Endothelial cell (in vitro differentiated cells): ENCODE data around the gene TPX2. TPM values are rescaled to one million over a fixed set of nuclear protein-coding genes. Genes with fewer than 3 reads are reported as not detected.
A peak's percentile ranks its signal among the peaks of the same experiment; 100 is the strongest.

Experiments used
- DNase-seq: peaks from one replicate; pipeline ENCODE4 v3.0.0; 2021; ENCODE audit warnings: low spot score
- H3K27ac Mint-ChIP-seq: one replicate; pipeline ENCODE4 v1.8.0; 2021; ENCODE audit warnings: mixed read lengths, inconsistent platforms; ENCODE audit not compliant: unreplicated experiment
- H3K27me3 Mint-ChIP-seq: one replicate; pipeline ENCODE4 v1.8.0; 2021; ENCODE audit warnings: mild to moderate bottlenecking, moderate library complexity, mixed read lengths, inconsistent platforms; ENCODE audit not compliant: unreplicated experiment
- H3K36me3 Mint-ChIP-seq: one replicate; pipeline ENCODE4 v1.8.0; 2021; ENCODE audit warnings: mild to moderate bottlenecking, low read depth, mixed read lengths, inconsistent platforms; ENCODE audit not compliant: unreplicated experiment
- H3K4me1 Mint-ChIP-seq: one replicate; pipeline ENCODE4 v1.8.0; 2021; ENCODE audit warnings: mild to moderate bottlenecking, mixed read lengths, inconsistent platforms; ENCODE audit not compliant: unreplicated experiment
- H3K4me3 Mint-ChIP-seq: one replicate; pipeline ENCODE4 v1.8.0; 2021; ENCODE audit warnings: mild to moderate bottlenecking, mixed read lengths, inconsistent platforms; ENCODE audit not compliant: unreplicated experiment
- H3K9me3 Mint-ChIP-seq: one replicate; pipeline ENCODE4 v1.8.0; 2021; ENCODE audit warnings: mixed read lengths, inconsistent platforms; ENCODE audit not compliant: unreplicated experiment
- total RNA-seq: library from RNA; stranded (reverse); fragmentation: NEBNext Ultra II Directional; extraction: Animal tissue kit (Norgen Biotek cat#: 25700); gene quantifications from one replicate; pipeline ENCODE4 v1.2.1, GENCODE V29; 2021; ENCODE audit not compliant: unreplicated experiment
- TF ChIP-seq, protein P1 (sequence below): fragments of 200-600 bp; sonication (generic); IDR thresholded peaks from one replicate; pipeline ENCODE4 v1.5.0; 2021; ENCODE audit warnings: antibody characterized with exemption; ENCODE audit not compliant: unreplicated experiment

Gene TPX2
- total RNA-seq, 1 donor from 2014 or later, result 27.2 TPM

DNA sequence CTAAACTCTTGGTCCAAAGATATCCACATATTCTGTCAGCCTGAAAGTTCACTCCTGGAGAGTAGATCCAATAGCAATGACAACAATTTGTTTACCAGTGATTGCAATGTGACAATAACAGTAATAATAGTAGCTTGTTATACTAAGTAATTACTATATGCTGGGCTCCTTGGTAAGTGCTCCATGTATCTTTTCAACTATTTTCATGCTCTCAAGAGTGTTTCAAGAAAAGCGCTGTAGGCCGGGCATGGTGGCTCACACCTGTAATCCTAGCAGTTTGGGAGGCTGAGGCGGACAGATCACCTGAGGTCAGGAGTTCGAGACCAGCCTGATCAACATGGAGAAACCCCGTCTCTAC lies 31.9 kb upstream of the TPX2 start:
- H3K9me3 Mint-ChIP-seq, result no peaks in the 10 kb centered on the region
- TF ChIP-seq, protein P1, sequence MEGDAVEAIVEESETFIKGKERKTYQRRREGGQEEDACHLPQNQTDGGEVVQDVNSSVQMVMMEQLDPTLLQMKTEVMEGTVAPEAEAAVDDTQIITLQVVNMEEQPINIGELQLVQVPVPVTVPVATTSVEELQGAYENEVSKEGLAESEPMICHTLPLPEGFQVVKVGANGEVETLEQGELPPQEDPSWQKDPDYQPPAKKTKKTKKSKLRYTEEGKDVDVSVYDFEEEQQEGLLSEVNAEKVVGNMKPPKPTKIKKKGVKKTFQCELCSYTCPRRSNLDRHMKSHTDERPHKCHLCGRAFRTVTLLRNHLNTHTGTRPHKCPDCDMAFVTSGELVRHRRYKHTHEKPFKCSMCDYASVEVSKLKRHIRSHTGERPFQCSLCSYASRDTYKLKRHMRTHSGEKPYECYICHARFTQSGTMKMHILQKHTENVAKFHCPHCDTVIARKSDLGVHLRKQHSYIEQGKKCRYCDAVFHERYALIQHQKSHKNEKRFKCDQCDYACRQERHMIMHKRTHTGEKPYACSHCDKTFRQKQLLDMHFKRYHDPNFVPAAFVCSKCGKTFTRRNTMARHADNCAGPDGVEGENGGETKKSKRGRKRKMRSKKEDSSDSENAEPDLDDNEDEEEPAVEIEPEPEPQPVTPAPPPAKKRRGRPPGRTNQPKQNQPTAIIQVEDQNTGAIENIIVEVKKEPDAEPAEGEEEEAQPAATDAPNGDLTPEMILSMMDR, result no peak

GRCh38 chr20:31707994-31708735 lies 30.9 kb upstream of the TPX2 start:
- TF ChIP-seq, protein P1, result no peak
- Mint-ChIP-seq H3K9me3 (no peaks in the 10 kb centered on the region), H3K4me1 (peaks cover 42% of the 10 kb centered on the region)

More for the DNA sequence above, 31.9 kb upstream of the TPX2 start:
- Mint-ChIP-seq H3K27me3 (peaks cover 1% of the 10 kb centered on the region), H3K27ac (peak overlapping the region; percentile 41), H3K4me1 (peaks cover 33% of the 10 kb centered on the region), H3K36me3 (peaks cover 25% of the 10 kb centered on the region), H3K4me3 (no peak overlapping the region)
- no peak for DNase-seq

DNA sequence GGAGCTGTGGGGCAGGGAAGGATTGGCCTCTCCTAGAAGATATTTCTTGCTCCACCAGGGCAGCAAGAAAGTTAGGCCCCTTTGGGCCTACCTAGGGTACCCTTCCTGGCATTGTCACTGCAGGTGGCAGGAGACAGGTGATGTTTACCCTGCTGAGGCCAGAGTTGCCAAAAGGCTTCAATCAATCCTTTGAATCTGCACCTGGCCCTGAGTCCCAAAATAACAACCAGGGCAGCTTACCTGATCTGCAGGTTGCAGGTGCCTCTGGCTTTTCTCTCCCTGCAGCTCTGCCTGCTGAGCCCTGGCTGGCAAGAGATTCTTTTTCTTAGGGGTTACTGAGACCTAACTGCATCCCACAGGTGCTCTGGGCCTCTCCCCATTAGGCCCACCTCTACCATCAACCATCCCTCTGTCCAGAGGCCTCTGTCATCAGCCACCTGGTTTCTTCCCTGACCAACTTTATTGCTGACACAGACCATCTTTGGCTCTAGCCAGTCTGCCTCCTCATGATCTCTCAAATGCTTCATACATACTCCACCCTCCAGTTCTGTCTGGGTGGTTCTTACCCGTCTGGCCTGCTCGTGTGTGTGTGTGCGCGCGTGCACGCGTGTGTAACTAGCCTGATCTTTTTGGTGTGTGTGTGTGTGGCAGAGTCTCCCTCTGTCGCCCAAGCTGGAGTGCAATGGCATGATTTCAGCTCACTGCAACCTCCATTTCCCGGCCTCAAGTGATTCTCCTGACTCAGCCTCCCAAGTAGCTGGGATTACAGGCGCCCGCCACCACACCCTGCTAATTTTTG lies 30.2 kb upstream of the TPX2 start:
- Mint-ChIP-seq H3K4me1 (peaks cover 50% of the 10 kb centered on the region), H3K27me3 (no peaks in the 10 kb centered on the region), H3K4me3 (no peak overlapping the region), H3K27ac (peak overlapping the region; percentile 39), H3K36me3 (peaks cover 26% of the 10 kb centered on the region), H3K9me3 (no peaks in the 10 kb centered on the region)
- DNase-seq, result no peak
- TF ChIP-seq, protein P1, result no peak

More at GRCh38 chr20:31707994-31708735, 30.9 kb upstream of the TPX2 start:
- DNase-seq, result no peak
- Mint-ChIP-seq H3K27ac (no peak overlapping the region), H3K36me3 (peaks cover 25% of the 10 kb centered on the region), H3K4me3 (no peak overlapping the region), H3K27me3 (peaks cover 1% of the 10 kb centered on the region)

GRCh38 chr20:31709939-31710338 lies 29.2 kb upstream of the TPX2 start:
- DNase-seq, result no peak
- TF ChIP-seq, protein P1, result no peak
- peaks cover 46% of the 10 kb centered on the region for H3K4me1 Mint-ChIP-seq
- H3K27me3 Mint-ChIP-seq, result no peaks in the 10 kb centered on the region
- peaks cover 31% of the 10 kb centered on the region for H3K36me3 Mint-ChIP-seq
- H3K27ac Mint-ChIP-seq, result no peak overlapping the region
- H3K9me3 Mint-ChIP-seq, result no peaks in the 10 kb centered on the region
- no peak overlapping the region for H3K4me3 Mint-ChIP-seq
